ENCODE measurements around the gene PLEKHH3. TPM values are rescaled to one million over a fixed set of nuclear protein-coding genes. Genes with fewer than 3 reads are reported as not detected.
A peak's percentile ranks its signal among the peaks of the same experiment; 100 is the strongest.

PLEKHH3 gene
- total RNA-seq, 1 experiment from 2014 or later, result 66.3 TPM

GRCh38 chr17:42618442-42619150, 58.2 kb downstream of the PLEKHH3 start (continued):
- TF ChIP-seq, protein P1, sequence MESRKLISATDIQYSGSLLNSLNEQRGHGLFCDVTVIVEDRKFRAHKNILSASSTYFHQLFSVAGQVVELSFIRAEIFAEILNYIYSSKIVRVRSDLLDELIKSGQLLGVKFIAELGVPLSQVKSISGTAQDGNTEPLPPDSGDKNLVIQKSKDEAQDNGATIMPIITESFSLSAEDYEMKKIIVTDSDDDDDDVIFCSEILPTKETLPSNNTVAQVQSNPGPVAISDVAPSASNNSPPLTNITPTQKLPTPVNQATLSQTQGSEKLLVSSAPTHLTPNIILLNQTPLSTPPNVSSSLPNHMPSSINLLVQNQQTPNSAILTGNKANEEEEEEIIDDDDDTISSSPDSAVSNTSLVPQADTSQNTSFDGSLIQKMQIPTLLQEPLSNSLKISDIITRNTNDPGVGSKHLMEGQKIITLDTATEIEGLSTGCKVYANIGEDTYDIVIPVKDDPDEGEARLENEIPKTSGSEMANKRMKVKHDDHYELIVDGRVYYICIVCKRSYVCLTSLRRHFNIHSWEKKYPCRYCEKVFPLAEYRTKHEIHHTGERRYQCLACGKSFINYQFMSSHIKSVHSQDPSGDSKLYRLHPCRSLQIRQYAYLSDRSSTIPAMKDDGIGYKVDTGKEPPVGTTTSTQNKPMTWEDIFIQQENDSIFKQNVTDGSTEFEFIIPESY (IDR thresholded peaks at IDR 0.05; ENCODE audit: extremely low read depth, insufficient replicate concordance, low read length), result no peak
- no peak for TF ChIP-seq SIN3A (IDR thresholded peaks at IDR 0.05; ENCODE audit: low read depth)

- no peaks in the 10 kb centered on the region for H3K27me3 ChIP-seq (ENCODE audit: insufficient read depth, low read length)
- H3K27ac ChIP-seq (ENCODE audit: low read depth, low read length), result no peak overlapping the region
- intact Hi-C loops (cut with micrococcal nuclease), result no loop called here
- H3K9me2 ChIP-seq (ENCODE audit: insufficient read depth), result no peaks in the 10 kb centered on the region
- no peaks in the 10 kb centered on the region for H4K20me1 ChIP-seq (ENCODE audit: insufficient read depth)
- ChIA-PET POLR2A (interaction anchor here (1.3 to 1.9 kb wide), 2 partner anchors 9 to 62 kb away, joined by 3 to 8 read pairs; partner anchors contain the start of genes RETREG3 and TUBG1), RAD21 (ENCODE audit: low non-redundant PET in 1 of 2, low total read pairs in 2 of 2, uncharacterized antibody in 2 of 2, unreplicated experiment in 2 of 2) (interaction anchor here in 1 of 2 experiments (0.8 to 1.4 kb wide), 2 partner anchors 59 to 61 kb away, joined by 3 read pairs; partner anchors contain the start of gene PLEKHH3), CTCF (interaction anchor here (1.3 to 2.3 kb wide), 3 partner anchors 8 to 63 kb away, joined by 4 to 11 read pairs (median 7); partner anchors contain the start of genes RETREG3 and TUBG1)
- peaks cover 21 to 26% of the 10 kb centered on the region in 2 experiments for H3K36me3 ChIP-seq (ENCODE audit: control insufficient read depth in 1 of 2, insufficient read depth in 2 of 2, low read length in 2 of 2)
- no peak overlapping the region for H2AFZ ChIP-seq (ENCODE audit: low read depth, low read length, poor library complexity, severe bottlenecking)
- no TSS peak for BruUV-seq (replicated peaks)
- peaks cover 13 to 21% of the 10 kb centered on the region in 2 experiments for H3K4me1 ChIP-seq (ENCODE audit: control insufficient read depth in 1 of 2, insufficient read depth in 2 of 2, low read length in 2 of 2)
- ATAC-seq (peak; percentile 21; the same call in 1 of the 2 replicates), DNase-seq (ENCODE audit: low read depth, low spot score) (no peak)
- H3K4me3 ChIP-seq (replicated peaks in 1 of 2; ENCODE audit: low read depth in 1 of 2, low read length in 2 of 2), result no peak overlapping the region
- no peak overlapping the region for H3K9ac ChIP-seq (ENCODE audit: low read length)
- TF ChIP-seq, protein P2, sequence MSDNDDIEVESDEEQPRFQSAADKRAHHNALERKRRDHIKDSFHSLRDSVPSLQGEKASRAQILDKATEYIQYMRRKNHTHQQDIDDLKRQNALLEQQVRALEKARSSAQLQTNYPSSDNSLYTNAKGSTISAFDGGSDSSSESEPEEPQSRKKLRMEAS (IDR thresholded peaks at IDR 0.05), result no peak
- peak overlapping the region; percentile 31; the same call in 1 of the 2 replicates for H3K4me2 ChIP-seq (ENCODE audit: low read length)
- H3K9me3 ChIP-seq (ENCODE audit: control insufficient read depth in 1 of 2, insufficient read depth in 1 of 2, low read depth in 1 of 2, low read length in 2 of 2), result no peaks in the 10 kb centered on the region
- H3K79me2 ChIP-seq (ENCODE audit: insufficient read depth, low read length), result no peaks in the 10 kb centered on the region
Observed at GRCh38 chr17:42617956-42618431, 58.8 kb downstream of the PLEKHH3 start.

Small RNA genes lying within 50 kb of the gene (microRNA-seq; reads per million reads assigned to microRNA genes)
- not detected for gene MIR6780A (ENCODE audit: borderline number of aligned reads)

Other genes with a start within 250 kb of the PLEKHH3 start
- gene ATP6V0A1, start 218.1 kb downstream of the PLEKHH3 start, total RNA-seq (2021; ENCODE audit: unreplicated experiment), result 65.2 TPM
- 17.7 TPM for gene NAGLU, start 140.8 kb downstream of the PLEKHH3 start, total RNA-seq (2021; ENCODE audit: unreplicated experiment)
- gene HSD17B1, start 124.1 kb downstream of the PLEKHH3 start, total RNA-seq (2021; ENCODE audit: unreplicated experiment), result 1.4 TPM
- 137 TPM for gene COASY, start 114.8 kb downstream of the PLEKHH3 start, total RNA-seq (2021; ENCODE audit: unreplicated experiment)
- 47.9 TPM for gene MLX, start 109.9 kb downstream of the PLEKHH3 start, total RNA-seq (2021; ENCODE audit: unreplicated experiment)
- gene PSMC3IP, start 99.3 kb downstream of the PLEKHH3 start, total RNA-seq (2021; ENCODE audit: unreplicated experiment), result 24.3 TPM
- gene RETREG3, start 67.6 kb downstream of the PLEKHH3 start, total RNA-seq (2021; ENCODE audit: unreplicated experiment), result 38.5 TPM
- gene TUBG1, start 67.3 kb downstream of the PLEKHH3 start, total RNA-seq (2021; ENCODE audit: unreplicated experiment), result 139 TPM
- gene TUBG2, start 17.7 kb downstream of the PLEKHH3 start, total RNA-seq (2021; ENCODE audit: unreplicated experiment), result 20.9 TPM
- gene CCR10, start 4.8 kb upstream of the PLEKHH3 start, total RNA-seq (2021; ENCODE audit: unreplicated experiment), result 0.66 TPM
- 6.4 TPM for gene CNTNAP1, start 5.5 kb upstream of the PLEKHH3 start, total RNA-seq (2021; ENCODE audit: unreplicated experiment)
- 29.3 TPM for gene EZH1, start 68.0 kb upstream of the PLEKHH3 start, total RNA-seq (2021; ENCODE audit: unreplicated experiment)
- not detected for gene RAMP2, start 84.2 kb upstream of the PLEKHH3 start, total RNA-seq (2021; ENCODE audit: unreplicated experiment)
- gene VPS25, start 96.5 kb upstream of the PLEKHH3 start, total RNA-seq (2021; ENCODE audit: unreplicated experiment), result 57.0 TPM
- gene WNK4, start 103.6 kb upstream of the PLEKHH3 start, total RNA-seq (2021; ENCODE audit: unreplicated experiment), result 4.5 TPM
- gene COA3, start 121.7 kb upstream of the PLEKHH3 start, total RNA-seq (2021; ENCODE audit: unreplicated experiment), result 37.1 TPM
- not detected for gene CNTD1, start 121.9 kb upstream of the PLEKHH3 start, total RNA-seq (2021; ENCODE audit: unreplicated experiment)
- gene BECN1, start 147.3 kb upstream of the PLEKHH3 start, total RNA-seq (2021; ENCODE audit: unreplicated experiment), result 84.3 TPM
- gene PSME3, start 156.4 kb upstream of the PLEKHH3 start, total RNA-seq (2021; ENCODE audit: unreplicated experiment), result 163 TPM
- 8.0 TPM for gene AOC2, start 167.6 kb upstream of the PLEKHH3 start, total RNA-seq (2021; ENCODE audit: unreplicated experiment)
- gene AOC3, start 174.2 kb upstream of the PLEKHH3 start, total RNA-seq (2021; ENCODE audit: unreplicated experiment), result 5.9 TPM
- 0.10 TPM for gene G6PC1, start 223.8 kb upstream of the PLEKHH3 start, total RNA-seq (2021; ENCODE audit: unreplicated experiment)

Data from HCT116 (cell line).